H9 (cell line): Measurements from ENCODE around the gene KAZN. TPM values are rescaled to one million over a fixed set of nuclear protein-coding genes. Genes with fewer than 3 reads are reported as not detected.

Experiments
- DNase-seq: peaks from one replicate; pipeline ENCODE4 v3.0.0-alpha.2; 2017
- H2AFZ ChIP-seq: one replicate; pipeline ENCODE4 v1.6.1; 2013; ENCODE audit warnings: mild to moderate bottlenecking, low read length, control low read depth, moderate library complexity
- H2AK5ac ChIP-seq: 2 replicates; pipeline ENCODE4 v1.6.1; 2013; ENCODE audit warnings: low read length, control low read depth, mixed read lengths; ENCODE audit not compliant: insufficient read length
- H2BK120ac ChIP-seq: one replicate; pipeline ENCODE4 v1.6.1; 2013; ENCODE audit warnings: low read depth, mild to moderate bottlenecking, low read length, control low read depth, inconsistent platforms; ENCODE audit not compliant: poor library complexity, severe bottlenecking
- H2BK12ac ChIP-seq: 2 replicates; pipeline ENCODE4 v1.6.1; 2013; ENCODE audit warnings: low read length, control low read depth, mixed read lengths, low read depth; ENCODE audit not compliant: insufficient read length
- H2BK15ac ChIP-seq: 2 replicates; pipeline ENCODE4 v1.6.1; 2013; ENCODE audit warnings: low read depth, low read length, control low read depth
- H2BK20ac ChIP-seq: one replicate; pipeline ENCODE4 v1.6.1; 2013; ENCODE audit warnings: low read depth, mild to moderate bottlenecking, low read length, control low read depth, inconsistent platforms; ENCODE audit not compliant: poor library complexity, severe bottlenecking
- H2BK5ac ChIP-seq: 2 replicates; pipeline ENCODE4 v1.6.1; 2013; ENCODE audit warnings: low read length, control low read depth, mixed read lengths; ENCODE audit not compliant: insufficient read length
- H3K14ac ChIP-seq: 2 replicates; pipeline ENCODE4 v1.6.1; 2013; ENCODE audit warnings: low read length, control low read depth; ENCODE audit not compliant: insufficient read depth
- H3K18ac ChIP-seq: 2 replicates; pipeline ENCODE4 v1.6.1; 2013; ENCODE audit warnings: low read depth, mild to moderate bottlenecking, mixed read lengths, low read length, control low read depth; ENCODE audit not compliant: insufficient read length
- H3K23ac ChIP-seq: 2 replicates; pipeline ENCODE4 v1.6.1; 2013; ENCODE audit warnings: low read length, control low read depth, mixed read lengths, low read depth; ENCODE audit not compliant: insufficient read length
- H3K23me2 ChIP-seq: 2 replicates; pipeline ENCODE4 v1.6.1; 2013; ENCODE audit warnings: low read depth, mild to moderate bottlenecking, mixed read lengths, low read length, control low read depth; ENCODE audit not compliant: insufficient read length, poor library complexity, severe bottlenecking
- H3K27ac ChIP-seq: 2 replicates; pipeline ENCODE4 v1.5.1; 2013; ENCODE audit warnings: low read length, control low read depth, mixed read lengths, low read depth; ENCODE audit not compliant: insufficient read length
- H3K27me3 ChIP-seq: 2 replicates; pipeline ENCODE4 v1.6.1; 2013; ENCODE audit warnings: low read length, control low read depth, inconsistent platforms; ENCODE audit not compliant: insufficient read depth
- H3K4ac ChIP-seq: 2 replicates; pipeline ENCODE4 v1.6.1; 2013; ENCODE audit warnings: low read depth, mild to moderate bottlenecking, control low read depth, inconsistent platforms, low read length, moderate library complexity
- H3K4me1 ChIP-seq: 2 replicates; pipeline ENCODE4 v1.6.1; 2013; ENCODE audit warnings: low read length, control low read depth, inconsistent platforms; ENCODE audit not compliant: insufficient read depth
- H3K4me2 ChIP-seq: 2 replicates; pipeline ENCODE4 v1.6.1; 2013; ENCODE audit warnings: low read length, control low read depth, mixed read lengths; ENCODE audit not compliant: insufficient read length, insufficient read depth
- H3K56ac ChIP-seq: 2 replicates; pipeline ENCODE4 v1.6.1; 2013; ENCODE audit warnings: low read depth, mild to moderate bottlenecking, mixed read lengths, low read length, control low read depth; ENCODE audit not compliant: insufficient read length
- H3K79me1 ChIP-seq: 2 replicates; pipeline ENCODE4 v1.6.1; 2013; ENCODE audit warnings: low read depth, mild to moderate bottlenecking, moderate library complexity, low read length, control low read depth, inconsistent platforms; ENCODE audit not compliant: insufficient read depth, poor library complexity, severe bottlenecking
- H3K79me2 ChIP-seq: 2 replicates; pipeline ENCODE4 v1.6.1; 2013; ENCODE audit warnings: low read length, control low read depth, inconsistent platforms; ENCODE audit not compliant: insufficient read depth
- H3K9ac ChIP-seq: 2 replicates; pipeline ENCODE4 v1.6.1; 2013; ENCODE audit warnings: low read length, control low read depth, mixed read lengths; ENCODE audit not compliant: insufficient read length; ENCODE audit errors: extremely low read depth
- H3K9me3 ChIP-seq: one replicate; pipeline ENCODE4 v1.6.1; 2013; ENCODE audit warnings: low read depth, low read length, inconsistent platforms; ENCODE audit not compliant: control insufficient read depth
- H3T11ph ChIP-seq: one replicate; pipeline ENCODE4 v1.6.1; 2013; ENCODE audit warnings: mild to moderate bottlenecking, low read length, control low read depth, inconsistent platforms
- H4K20me1 ChIP-seq: one replicate; pipeline ENCODE4 v1.6.1; 2013; ENCODE audit not compliant: control insufficient read depth, insufficient read length, insufficient read depth
- H4K5ac ChIP-seq: 2 replicates; pipeline ENCODE4 v1.6.1; 2013; ENCODE audit warnings: low read depth, mild to moderate bottlenecking, mixed read lengths, low read length, control low read depth; ENCODE audit not compliant: insufficient read length
- H4K8ac ChIP-seq: replicated peaks from 2 replicates; pipeline ENCODE4 v1.6.1; 2013; ENCODE audit warnings: low read length, control low read depth, mixed read lengths, low read depth; ENCODE audit not compliant: insufficient read length
- H4K91ac ChIP-seq: 2 replicates; pipeline ENCODE4 v1.6.1; 2013; ENCODE audit warnings: low read depth, mild to moderate bottlenecking, moderate library complexity, mixed read lengths, low read length, control low read depth; ENCODE audit not compliant: insufficient read length
- H3K27ac Mint-ChIP-seq, 3 experiments: 2 replicates in 2 of 3; 3 replicates in 1 of 3; pipeline ENCODE4 v1.8.0; 2020 to 2021; ENCODE audit warnings: mixed read lengths in 3 of 3, mild to moderate bottlenecking in 1 of 3, moderate library complexity in 1 of 3
- H3K27me3 Mint-ChIP-seq: 2 replicates; pipeline ENCODE4 v1.8.0; 2021; ENCODE audit warnings: low read depth, mild to moderate bottlenecking, moderate library complexity, mixed read lengths
- H3K36me3 Mint-ChIP-seq, 3 experiments: 2 replicates in 2 of 3; 3 replicates in 1 of 3; pipeline ENCODE4 v1.8.0; 2020 to 2021; ENCODE audit warnings: low read depth in 3 of 3, mixed read lengths in 3 of 3; ENCODE audit not compliant: insufficient read depth in 1 of 3
- H3K4me1 Mint-ChIP-seq, 2 experiments: 2 replicates each; pipeline ENCODE4 v1.8.0; 2020; ENCODE audit warnings: mixed read lengths in 2 of 2
- H3K4me3 Mint-ChIP-seq, 2 experiments: 2 replicates in 1 of 2; 3 replicates in 1 of 2; pipeline ENCODE4 v1.8.0; 2020 to 2021; ENCODE audit warnings: mild to moderate bottlenecking in 2 of 2, mixed read lengths in 2 of 2, moderate library complexity in 1 of 2
- H3K9me3 Mint-ChIP-seq, 2 experiments: 2 replicates in 1 of 2; 3 replicates in 1 of 2; pipeline ENCODE4 v1.8.0; 2020; ENCODE audit warnings: mild to moderate bottlenecking in 2 of 2, mixed read lengths in 2 of 2, moderate library complexity in 1 of 2
- WGBS: extraction: QIAGEN DNeasy Blood & Tissue Kit; methylation state at CpG from one replicate; pipeline ENCODE4 v1.1.7; 2013; ENCODE audit warnings: missing lambda C conversion rate, low lambda C conversion rate, mixed read lengths; ENCODE audit not compliant: insufficient read length; ENCODE audit errors: extremely low coverage; 5-methylcytosine and 5-hydroxymethylcytosine counted together
- total RNA-seq: library from RNA; stranded (reverse); gene quantifications from 2 replicates; pipeline ENCODE4 v1.2.1, GENCODE V29; 2021
- TF ChIP-seq, protein P1 (sequence below): fragments of 200-600 bp; sonication (generic); conservative IDR thresholded peaks from 3 replicates; pipeline ENCODE4 v1.8.0; 2021; ENCODE audit warnings: antibody characterized with exemption, mild to moderate bottlenecking

The KAZN gene
- total RNA-seq, 1 experiment from 2014 or later = 7.6 TPM

DNA sequence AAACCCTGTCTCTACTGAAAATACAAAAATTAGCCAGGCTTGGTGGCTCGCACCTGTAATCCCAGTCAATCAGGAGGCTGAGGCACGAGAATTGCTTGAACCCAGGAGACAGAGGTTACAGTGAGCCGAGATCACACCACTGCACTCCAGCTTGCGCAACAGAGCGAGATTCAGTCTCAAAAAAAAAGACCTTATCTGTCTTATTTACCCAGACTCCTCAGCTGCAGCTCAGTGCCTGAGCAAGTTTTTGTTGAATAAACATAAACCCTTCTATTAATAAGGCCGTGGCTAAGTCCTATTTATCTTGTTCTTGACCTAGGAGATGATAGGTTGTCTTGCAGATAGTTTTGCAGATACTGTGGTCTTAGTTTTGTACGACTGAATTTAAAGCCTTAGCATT, 418.6 kb downstream of the KAZN start:
- Histone ChIP-seq H2AK5ac (no peak overlapping the region), H3K23me2 (no peaks in the 10 kb centered on the region), H3K4ac (no peak overlapping the region), H2BK5ac (no peak overlapping the region), H4K5ac (no peak overlapping the region), H2AFZ (no peak overlapping the region), H3T11ph (no peak overlapping the region), H3K9ac (no peak overlapping the region), H3K18ac (no peak overlapping the region), H4K8ac (no peak overlapping the region), H3K4me1 (no peaks in the 10 kb centered on the region), H3K56ac (no peak overlapping the region), H4K20me1 (no peaks in the 10 kb centered on the region), H3K14ac (no peak overlapping the region), H2BK15ac (no peak overlapping the region), H4K91ac (no peak overlapping the region), H3K79me2 (no peaks in the 10 kb centered on the region), H3K23ac (no peak overlapping the region), H2BK12ac (no peak overlapping the region), H3K9me3 (no peaks in the 10 kb centered on the region), H2BK120ac (no peak overlapping the region), H3K27me3 (no peaks in the 10 kb centered on the region), H2BK20ac (no peak overlapping the region), H3K27ac (no peak overlapping the region), H3K79me1 (no peaks in the 10 kb centered on the region), H3K4me2 (no peak overlapping the region)
- no peak overlapping the region for H3K4me3 Mint-ChIP-seq
- no peaks in the 10 kb centered on the region; the same call in 1 of the 2 replicates for H3K27me3 Mint-ChIP-seq
- H3K9me3 Mint-ChIP-seq = no peaks in the 10 kb centered on the region
- no peak overlapping the region for H3K27ac Mint-ChIP-seq
- no peaks in the 10 kb centered on the region for H3K36me3 Mint-ChIP-seq
- DNase-seq = no peak
- no CpG with 5 or more reads among the region's 7 CpGs for WGBS
- TF ChIP-seq, protein P1, sequence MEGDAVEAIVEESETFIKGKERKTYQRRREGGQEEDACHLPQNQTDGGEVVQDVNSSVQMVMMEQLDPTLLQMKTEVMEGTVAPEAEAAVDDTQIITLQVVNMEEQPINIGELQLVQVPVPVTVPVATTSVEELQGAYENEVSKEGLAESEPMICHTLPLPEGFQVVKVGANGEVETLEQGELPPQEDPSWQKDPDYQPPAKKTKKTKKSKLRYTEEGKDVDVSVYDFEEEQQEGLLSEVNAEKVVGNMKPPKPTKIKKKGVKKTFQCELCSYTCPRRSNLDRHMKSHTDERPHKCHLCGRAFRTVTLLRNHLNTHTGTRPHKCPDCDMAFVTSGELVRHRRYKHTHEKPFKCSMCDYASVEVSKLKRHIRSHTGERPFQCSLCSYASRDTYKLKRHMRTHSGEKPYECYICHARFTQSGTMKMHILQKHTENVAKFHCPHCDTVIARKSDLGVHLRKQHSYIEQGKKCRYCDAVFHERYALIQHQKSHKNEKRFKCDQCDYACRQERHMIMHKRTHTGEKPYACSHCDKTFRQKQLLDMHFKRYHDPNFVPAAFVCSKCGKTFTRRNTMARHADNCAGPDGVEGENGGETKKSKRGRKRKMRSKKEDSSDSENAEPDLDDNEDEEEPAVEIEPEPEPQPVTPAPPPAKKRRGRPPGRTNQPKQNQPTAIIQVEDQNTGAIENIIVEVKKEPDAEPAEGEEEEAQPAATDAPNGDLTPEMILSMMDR = no peak
- peaks cover 14 to 17% of the 10 kb centered on the region in 2 experiments for H3K4me1 Mint-ChIP-seq
